Astrocyte (in vitro differentiated cells and primary cell): Measurements from ENCODE around the gene RTN3. TPM values are rescaled to one million over a fixed set of nuclear protein-coding genes. Genes with fewer than 3 reads are reported as not detected.

Experiments
- DNase-seq: peaks from one replicate; pipeline ENCODE4 v3.0.0-alpha.2; 2010; ENCODE audit warnings: low read depth
- FAIRE-seq: peaks from 2 replicates; lab custom pipeline; 2011; peaks lifted over from hg19 to GRCh38; lab: Jason Lieb, UNC
- H2AFZ ChIP-seq: 2 replicates; pipeline ENCODE4 v1.6.0; 2012; ENCODE audit warnings: low read depth, low read length, inconsistent platforms
- H3K27ac ChIP-seq: 2 replicates; pipeline ENCODE4 v1.5.1; 2011; ENCODE audit warnings: low read depth, low read length, inconsistent platforms
- H3K27me3 ChIP-seq: 2 replicates; pipeline ENCODE4 v1.6.0; 2011; ENCODE audit warnings: low read length, inconsistent platforms; ENCODE audit not compliant: insufficient read depth
- H3K36me3 ChIP-seq: 2 replicates; pipeline ENCODE4 v1.5.1; 2011; ENCODE audit warnings: low read length, inconsistent platforms; ENCODE audit not compliant: insufficient read depth
- H3K4me1 ChIP-seq: 2 replicates; pipeline ENCODE4 v1.5.1; 2011; ENCODE audit warnings: low read length, inconsistent platforms; ENCODE audit not compliant: insufficient read depth
- H3K4me2 ChIP-seq: 2 replicates; pipeline ENCODE4 v1.6.0; 2012; ENCODE audit warnings: low read length, inconsistent platforms
- H3K4me3 ChIP-seq: 2 replicates; pipeline ENCODE4 v1.5.1; 2011; ENCODE audit warnings: low read depth, mild to moderate bottlenecking, low read length, inconsistent platforms; ENCODE audit not compliant: insufficient read depth
- H3K79me2 ChIP-seq: 2 replicates; pipeline ENCODE4 v1.6.0; 2012; ENCODE audit warnings: mild to moderate bottlenecking, low read length, inconsistent platforms; ENCODE audit not compliant: insufficient read depth
- H3K9ac ChIP-seq: 2 replicates; pipeline ENCODE4 v1.6.0; 2012; ENCODE audit warnings: mild to moderate bottlenecking, low read length, inconsistent platforms
- H3K9me3 ChIP-seq: 2 replicates; pipeline ENCODE4 v1.5.1; 2012; ENCODE audit warnings: low read depth, mild to moderate bottlenecking, low read length, inconsistent platforms; ENCODE audit not compliant: insufficient read depth
- H4K20me1 ChIP-seq: 2 replicates; pipeline ENCODE4 v1.6.0; 2012; ENCODE audit warnings: low read length, inconsistent platforms; ENCODE audit not compliant: insufficient read depth
- H3K27ac Mint-ChIP-seq: one replicate; pipeline ENCODE4 v1.8.0; 2021; ENCODE audit warnings: mild to moderate bottlenecking, mixed read lengths; ENCODE audit not compliant: unreplicated experiment
- H3K27me3 Mint-ChIP-seq: one replicate; pipeline ENCODE4 v1.8.0; 2021; ENCODE audit warnings: low read depth, mixed read lengths; ENCODE audit not compliant: unreplicated experiment
- H3K36me3 Mint-ChIP-seq: one replicate; pipeline ENCODE4 v1.8.0; 2021; ENCODE audit warnings: low read depth, mixed read lengths; ENCODE audit not compliant: unreplicated experiment
- H3K4me1 Mint-ChIP-seq: one replicate; pipeline ENCODE4 v1.8.0; 2021; ENCODE audit warnings: low read depth, mixed read lengths; ENCODE audit not compliant: unreplicated experiment
- H3K4me3 Mint-ChIP-seq: one replicate; pipeline ENCODE4 v1.8.0; 2021; ENCODE audit warnings: mild to moderate bottlenecking, moderate library complexity, mixed read lengths; ENCODE audit not compliant: unreplicated experiment
- H3K9me3 Mint-ChIP-seq: one replicate; pipeline ENCODE4 v1.8.0; 2021; ENCODE audit warnings: mild to moderate bottlenecking, mixed read lengths; ENCODE audit not compliant: unreplicated experiment
- CTCF ChIP-seq: IDR thresholded peaks from 2 replicates; pipeline ENCODE4 v1.5.1; 2011; ENCODE audit warnings: low read depth, mild to moderate bottlenecking, inconsistent platforms, low read length, moderate library complexity; ENCODE audit not compliant: insufficient read depth
- EZH2 ChIP-seq: IDR thresholded peaks from 2 replicates; pipeline ENCODE4 v1.6.1; 2012; ENCODE audit warnings: mild to moderate bottlenecking, low read length, inconsistent platforms; ENCODE audit not compliant: insufficient read depth
- total RNA-seq: library from RNA; stranded (reverse); gene quantifications from 2 replicates; pipeline ENCODE4 v1.2.1, GENCODE V29; 2021

Gene RTN3
- total RNA-seq, 1 donor from 2014 or later, result 99.5 TPM

- H3K4me1 Mint-ChIP-seq, result no peaks in the 10 kb centered on the region
- H3K79me2 ChIP-seq, result peaks cover 12% of the 10 kb centered on the region
- FAIRE-seq (no peak), DNase-seq (no peak)
- H3K4me3 ChIP-seq, result no peak overlapping the region
- no peaks in the 10 kb centered on the region for H3K36me3 ChIP-seq
- H3K4me1 ChIP-seq, result no peaks in the 10 kb centered on the region
- TF ChIP-seq EZH2, result no peak
- TF ChIP-seq CTCF, result peak; percentile 8
- H3K4me3 Mint-ChIP-seq, result no peak overlapping the region
- no peak overlapping the region for H2AFZ ChIP-seq
- H3K9ac ChIP-seq, result no peak overlapping the region
- no peaks in the 10 kb centered on the region for H3K9me3 Mint-ChIP-seq
- H3K27me3 ChIP-seq, result no peaks in the 10 kb centered on the region
- no peaks in the 10 kb centered on the region for H3K27me3 Mint-ChIP-seq
- H3K27ac Mint-ChIP-seq, result no peak overlapping the region
- no peak overlapping the region for H3K27ac ChIP-seq
- H3K9me3 ChIP-seq, result no peaks in the 10 kb centered on the region
- H4K20me1 ChIP-seq, result peaks cover 20% of the 10 kb centered on the region
- H3K4me2 ChIP-seq, result no peak overlapping the region
- peaks cover 5% of the 10 kb centered on the region for H3K36me3 Mint-ChIP-seq
These were observed 64.2 kb downstream of the RTN3 start for GRCh38 chr11:63745304-63746170.

GRCh38 chr11:63747011-63747410 lies 65.7 kb downstream of the RTN3 start:
- Histone ChIP-seq H3K79me2 (peaks cover 8% of the 10 kb centered on the region), H3K27me3 (no peaks in the 10 kb centered on the region), H3K9me3 (no peaks in the 10 kb centered on the region), H3K9ac (no peak overlapping the region), H3K4me1 (no peaks in the 10 kb centered on the region), H4K20me1 (peaks cover 20% of the 10 kb centered on the region), H3K4me2 (no peak overlapping the region), H2AFZ (no peak overlapping the region), H3K27ac (no peak overlapping the region), H3K36me3 (peaks cover 2% of the 10 kb centered on the region), H3K4me3 (no peak overlapping the region)
- FAIRE-seq, result no peak
- Mint-ChIP-seq H3K9me3 (no peaks in the 10 kb centered on the region), H3K27ac (no peak overlapping the region), H3K4me3 (no peak overlapping the region), H3K27me3 (no peaks in the 10 kb centered on the region), H3K4me1 (no peaks in the 10 kb centered on the region), H3K36me3 (peaks cover 5% of the 10 kb centered on the region)
- TF ChIP-seq CTCF (no peak), EZH2 (no peak)
- DNase-seq, result no peak

- H3K4me1 ChIP-seq, result no peaks in the 10 kb centered on the region
- FAIRE-seq (no peak), DNase-seq (no peak)
- Mint-ChIP-seq H3K9me3 (no peaks in the 10 kb centered on the region), H3K4me1 (no peaks in the 10 kb centered on the region), H3K36me3 (peaks cover 10% of the 10 kb centered on the region), H3K27ac (no peak overlapping the region), H3K4me3 (no peak overlapping the region), H3K27me3 (no peaks in the 10 kb centered on the region)
- no peak overlapping the region for H2AFZ ChIP-seq
- H3K9me3 ChIP-seq, result no peaks in the 10 kb centered on the region
- no peak overlapping the region for H3K9ac ChIP-seq
- H3K27me3 ChIP-seq, result no peaks in the 10 kb centered on the region
- peaks cover 5% of the 10 kb centered on the region for H3K36me3 ChIP-seq
- TF ChIP-seq EZH2 (no peak), CTCF (no peak)
- H3K79me2 ChIP-seq, result peaks cover 4% of the 10 kb centered on the region
- no peak overlapping the region for H3K4me2 ChIP-seq
- H3K27ac ChIP-seq, result no peak overlapping the region
- H4K20me1 ChIP-seq, result peaks cover 20% of the 10 kb centered on the region
- no peak overlapping the region for H3K4me3 ChIP-seq
These were observed 68.3 kb downstream of the RTN3 start for GRCh38 chr11:63749624-63750023.
